Activated CD8-positive, alpha-beta T cell treated with anti-CD3 and anti-CD28 coated beads for 36 hours (primary cell): ENCODE data around the gene CCDC73. TPM values are rescaled to one million over a fixed set of nuclear protein-coding genes. Genes with fewer than 3 reads are reported as not detected.
A peak's percentile ranks its signal among the peaks of the same experiment; 100 is the strongest.

Experiments
- ATAC-seq: fragments of 200-7000 bp; cut with Tn5 transposase; one replicate; pipeline ENCODE4 v1.10.0; 2021; ENCODE audit warnings: mild to moderate bottlenecking, moderate library complexity
- CTCF ChIA-PET: fragments of 350-600 bp; sonication (Branson Sonifier 250); formaldehyde crosslinking; loops from one replicate; lab custom pipeline; 2021; ENCODE audit warnings: antibody characterized with exemption; lab: Charles Lee
- POLR2A ChIA-PET: fragments of 350-600 bp; sonication (Branson Sonifier 250); formaldehyde crosslinking; loops from one replicate; lab custom pipeline; 2021; ENCODE audit warnings: antibody characterized with exemption; lab: Charles Lee
- DNase-seq: peaks from one replicate; pipeline ENCODE4 v3.0.0-alpha.2; 2020
- H3K27ac Mint-ChIP-seq: one replicate; pipeline ENCODE4 v1.8.0; 2021; ENCODE audit warnings: mild to moderate bottlenecking, mixed read lengths
- H3K27me3 Mint-ChIP-seq: one replicate; pipeline ENCODE4 v1.8.0; 2021; ENCODE audit warnings: mixed read lengths
- H3K36me3 Mint-ChIP-seq: one replicate; pipeline ENCODE4 v1.8.0; 2021; ENCODE audit warnings: low read depth, mixed read lengths
- H3K4me1 Mint-ChIP-seq: one replicate; pipeline ENCODE4 v1.8.0; 2021; ENCODE audit warnings: low read depth, mixed read lengths
- H3K4me3 Mint-ChIP-seq: one replicate; pipeline ENCODE4 v1.8.0; 2021; ENCODE audit warnings: mild to moderate bottlenecking, moderate library complexity, mixed read lengths
- H3K9me3 Mint-ChIP-seq: one replicate; pipeline ENCODE4 v1.8.0; 2021; ENCODE audit warnings: mixed read lengths
- intact Hi-C: fragments of 100-400 bp; cut with micrococcal nuclease; formaldehyde crosslinking; loops from one replicate; pipeline ENCODE4 v1.10.0; 2022
- total RNA-seq, 2 experiments: library from RNA; stranded (reverse); gene quantifications; one replicate each; pipeline ENCODE4 v1.2.3, GENCODE V29; 2021
- TF ChIP-seq, protein P1 (sequence below): fragments of 200-600 bp; IDR thresholded peaks from one replicate; pipeline ENCODE4 v1.8.0; 2022; ENCODE audit warnings: antibody characterized with exemption, mild to moderate bottlenecking

CCDC73 gene
- total RNA-seq, 2 experiments from 2014 or later, result not detected

DNA sequence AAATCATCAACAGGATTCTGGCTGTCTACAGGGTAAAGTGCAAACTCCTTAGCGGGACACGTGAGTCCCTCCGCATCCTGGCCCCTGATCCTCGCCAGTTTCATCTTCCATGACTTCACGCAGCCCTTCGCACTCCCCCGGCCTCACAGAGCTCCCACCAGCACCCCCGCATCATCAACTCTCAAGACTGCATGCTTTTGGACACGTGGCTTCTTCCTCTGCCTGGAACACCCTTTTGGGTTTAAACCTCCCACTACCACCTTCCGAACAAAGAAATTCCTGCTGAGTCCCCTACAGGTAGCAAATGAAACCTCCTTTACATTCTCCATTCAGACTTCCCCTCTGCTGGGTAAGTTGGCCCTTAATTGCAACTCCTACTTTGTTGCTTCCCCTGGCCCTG lies 223.4 kb downstream of the CCDC73 start:
- H3K36me3 Mint-ChIP-seq, result no peaks in the 10 kb centered on the region
- ATAC-seq, result no peak
- DNase-seq, result no peak
- CTCF ChIA-PET, result no interaction called here
- H3K9me3 Mint-ChIP-seq, result peaks cover 3% of the 10 kb centered on the region
- peaks cover 14% of the 10 kb centered on the region for H3K4me1 Mint-ChIP-seq
- H3K4me3 Mint-ChIP-seq, result no peak overlapping the region
- H3K27ac Mint-ChIP-seq, result no peak overlapping the region
- peaks cover 14% of the 10 kb centered on the region for H3K27me3 Mint-ChIP-seq
- TF ChIP-seq, protein P1, sequence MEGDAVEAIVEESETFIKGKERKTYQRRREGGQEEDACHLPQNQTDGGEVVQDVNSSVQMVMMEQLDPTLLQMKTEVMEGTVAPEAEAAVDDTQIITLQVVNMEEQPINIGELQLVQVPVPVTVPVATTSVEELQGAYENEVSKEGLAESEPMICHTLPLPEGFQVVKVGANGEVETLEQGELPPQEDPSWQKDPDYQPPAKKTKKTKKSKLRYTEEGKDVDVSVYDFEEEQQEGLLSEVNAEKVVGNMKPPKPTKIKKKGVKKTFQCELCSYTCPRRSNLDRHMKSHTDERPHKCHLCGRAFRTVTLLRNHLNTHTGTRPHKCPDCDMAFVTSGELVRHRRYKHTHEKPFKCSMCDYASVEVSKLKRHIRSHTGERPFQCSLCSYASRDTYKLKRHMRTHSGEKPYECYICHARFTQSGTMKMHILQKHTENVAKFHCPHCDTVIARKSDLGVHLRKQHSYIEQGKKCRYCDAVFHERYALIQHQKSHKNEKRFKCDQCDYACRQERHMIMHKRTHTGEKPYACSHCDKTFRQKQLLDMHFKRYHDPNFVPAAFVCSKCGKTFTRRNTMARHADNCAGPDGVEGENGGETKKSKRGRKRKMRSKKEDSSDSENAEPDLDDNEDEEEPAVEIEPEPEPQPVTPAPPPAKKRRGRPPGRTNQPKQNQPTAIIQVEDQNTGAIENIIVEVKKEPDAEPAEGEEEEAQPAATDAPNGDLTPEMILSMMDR, result no peak
- POLR2A ChIA-PET, result no interaction called here
- intact Hi-C loops, result no loop called here

- Mint-ChIP-seq H3K27me3 (peaks cover 14% of the 10 kb centered on the region), H3K27ac (no peak overlapping the region), H3K9me3 (peaks cover 3% of the 10 kb centered on the region), H3K4me1 (peaks cover 14% of the 10 kb centered on the region), H3K4me3 (no peak overlapping the region), H3K36me3 (no peaks in the 10 kb centered on the region)
- ChIA-PET POLR2A (no interaction called here), CTCF (no interaction called here)
- no peak for ATAC-seq
- intact Hi-C loops, result no loop called here
- DNase-seq, result no peak
- TF ChIP-seq, protein P1, result no peak
These were observed 225.1 kb downstream of the CCDC73 start for GRCh38 chr11:32569313-32569881.

- Mint-ChIP-seq H3K27ac (no peak overlapping the region), H3K27me3 (peaks cover 13% of the 10 kb centered on the region), H3K36me3 (no peaks in the 10 kb centered on the region), H3K4me3 (no peak overlapping the region), H3K9me3 (peaks cover 3% of the 10 kb centered on the region), H3K4me1 (peaks cover 14% of the 10 kb centered on the region)
- DNase-seq, result no peak
- POLR2A ChIA-PET, result no interaction called here
- no peak for ATAC-seq
- CTCF ChIA-PET, result no interaction called here
- TF ChIP-seq, protein P1, result no peak
- intact Hi-C loops, result no loop called here
These were observed 227.3 kb downstream of the CCDC73 start for GRCh38 chr11:32567154-32567553.

DNA sequence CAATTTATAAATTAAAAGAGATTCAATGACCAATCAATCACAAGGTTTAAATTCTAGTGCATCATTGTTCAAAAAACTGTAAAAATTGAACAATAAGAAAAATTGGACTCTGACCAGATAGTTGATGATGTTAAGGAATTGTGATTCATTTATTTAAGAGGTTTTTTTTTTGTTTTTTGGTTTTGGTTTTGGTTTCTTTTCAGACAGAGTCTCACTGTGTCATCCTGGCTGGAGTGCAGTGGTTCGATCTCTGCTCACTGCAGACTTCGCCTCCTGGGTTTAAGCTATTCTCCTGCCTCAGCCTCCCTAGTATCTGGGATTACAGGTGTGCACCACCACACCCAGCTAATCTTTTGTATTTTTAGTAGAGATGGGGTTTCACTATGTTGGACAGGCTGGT lies 227.9 kb downstream of the CCDC73 start:
- ChIA-PET CTCF (no interaction called here), POLR2A (no interaction called here)
- H3K27ac Mint-ChIP-seq, result no peak overlapping the region
- TF ChIP-seq, protein P1, result no peak
- no peaks in the 10 kb centered on the region for H3K36me3 Mint-ChIP-seq
- peaks cover 3% of the 10 kb centered on the region for H3K9me3 Mint-ChIP-seq
- no peak overlapping the region for H3K4me3 Mint-ChIP-seq
- DNase-seq (no peak), ATAC-seq (peak; percentile 64)
- H3K27me3 Mint-ChIP-seq, result peaks cover 10% of the 10 kb centered on the region
- intact Hi-C loops, result no loop called here
- peaks cover 12% of the 10 kb centered on the region for H3K4me1 Mint-ChIP-seq

DNA sequence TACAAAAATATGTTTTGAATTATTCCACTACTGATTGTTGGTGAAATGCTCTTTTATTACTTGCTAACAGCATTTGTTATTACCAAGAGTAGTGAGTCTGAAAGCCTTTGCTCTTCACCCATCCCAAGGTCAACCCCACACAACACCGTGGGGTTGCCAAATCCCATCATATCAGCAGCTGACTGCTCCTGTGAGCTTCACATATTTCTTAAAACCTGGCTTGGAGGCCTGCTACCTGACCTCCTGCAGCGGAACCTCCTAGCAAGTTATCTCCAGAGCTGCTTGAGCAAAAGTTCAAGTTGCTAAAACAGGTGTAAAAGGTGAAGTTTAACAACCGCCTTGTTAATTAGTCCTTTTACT lies 230.9 kb downstream of the CCDC73 start:
- no peaks in the 10 kb centered on the region for H3K36me3 Mint-ChIP-seq
- peaks cover 11% of the 10 kb centered on the region for H3K4me1 Mint-ChIP-seq
- DNase-seq (no peak), ATAC-seq (no peak)
- POLR2A ChIA-PET, result no interaction called here
- CTCF ChIA-PET, result interaction anchor here (1.4 kb wide), 1 partner anchor 10 kb away, joined by 3 read pairs; no protein-coding TSS in a partner anchor
- intact Hi-C loops, result no loop called here
- TF ChIP-seq, protein P1, result no peak
- no peak overlapping the region for H3K4me3 Mint-ChIP-seq
- peaks cover 3% of the 10 kb centered on the region for H3K9me3 Mint-ChIP-seq
- no peaks in the 10 kb centered on the region for H3K27me3 Mint-ChIP-seq
- no peak overlapping the region for H3K27ac Mint-ChIP-seq
